HG02610 (cell line): Measurements from ENCODE around the gene JADE2.
"Not testable (repeated sequence)": the region's sequence is repeated elsewhere in the genome, so short reads cannot be mapped to it uniquely, and the experiment has no call there.

Source experiments
- ATAC-seq: cut with Tn5 transposase; IDR thresholded peaks from one replicate; pipeline ENCODE4 v1.9.1; 2021; ENCODE audit warnings: mild to moderate bottlenecking, moderate library complexity; ENCODE audit not compliant: unreplicated experiment

Gene JADE2

GRCh38 chr5:134507452-134507851 lies 18.0 kb upstream of the JADE2 start:
- no peak for ATAC-seq

GRCh38 chr5:134508521-134509195 lies 16.8 kb upstream of the JADE2 start:
- no peak for ATAC-seq

GRCh38 chr5:134509308-134510040 lies 16.0 kb upstream of the JADE2 start:
- ATAC-seq: no peak

GRCh38 chr5:134510970-134511795 lies 14.3 kb upstream of the JADE2 start:
- no peak for ATAC-seq

GRCh38 chr5:134511796-134512660 lies 13.4 kb upstream of the JADE2 start:
- ATAC-seq: no peak

- ATAC-seq: no peak
Observed at GRCh38 chr5:134512661-134512999, 12.8 kb upstream of the JADE2 start.

- ATAC-seq: no peak
Observed at GRCh38 chr5:134515801-134516200, 9.7 kb upstream of the JADE2 start.

GRCh38 chr5:134516984-134517383 lies 8.5 kb upstream of the JADE2 start:
- ATAC-seq: not testable (repeated sequence)

GRCh38 chr5:134517553-134517952 lies 7.9 kb upstream of the JADE2 start:
- no peak for ATAC-seq

- ATAC-seq: no peak
Observed at GRCh38 chr5:134519989-134520388, 5.5 kb upstream of the JADE2 start.

- no peak for ATAC-seq
Observed at GRCh38 chr5:134521841-134522240, 3.6 kb upstream of the JADE2 start.

- ATAC-seq: no peak
Observed at GRCh38 chr5:134523543-134524271, 1.8 kb upstream of the JADE2 start.

GRCh38 chr5:134524272-134524825 lies 1.1 kb upstream of the JADE2 start:
- no peak for ATAC-seq

- no peak for ATAC-seq
Observed at GRCh38 chr5:134525683-134526482, 413 bp downstream of the JADE2 start.

GRCh38 chr5:134526483-134527155 lies 1.1 kb downstream of the JADE2 start:
- peak; percentile 19 for ATAC-seq

- peak; percentile 45 for ATAC-seq
Observed at GRCh38 chr5:134527156-134527960, 1.9 kb downstream of the JADE2 start.

- no peak for ATAC-seq
Observed at GRCh38 chr5:134527961-134528424, 2.5 kb downstream of the JADE2 start.

- ATAC-seq: no peak
Observed at GRCh38 chr5:134528556-134528955, 3.1 kb downstream of the JADE2 start.
